NCI-H526 treated with DMSO at 0.1 percent for 48 hours (cell line): ENCODE measurements around the gene PABPC3.
A peak's percentile ranks its signal among the peaks of the same experiment; 100 is the strongest.

Experiments used
- DNase-seq: peaks from one replicate; lab custom pipeline; 2025; lab: John Stamatoyannopoulos, UW

Gene PABPC3

GRCh38 chr13:25095851-25096453, at the start of gene PABPC3:
TSS of gene PABPC3 (plus strand) at chr13:25096136. CDS start at chr13:25096199, 63 bp downstream.
- DNase-seq = no peak

- DNase-seq = peak; percentile 49
Measured at GRCh38 chr13:25046274-25046984, 49.5 kb upstream of the PABPC3 start.

GRCh38 chr13:25046985-25047511, 48.9 kb upstream of the PABPC3 start:
- peak; percentile 63 for DNase-seq

GRCh38 chr13:25051065-25051464, 44.9 kb upstream of the PABPC3 start:
- no peak for DNase-seq

- DNase-seq = no peak
Measured at GRCh38 chr13:25059166-25059565, 36.8 kb upstream of the PABPC3 start.

GRCh38 chr13:25059958-25060357, 36.0 kb upstream of the PABPC3 start:
- DNase-seq = no peak

GRCh38 chr13:25062479-25062878, 33.5 kb upstream of the PABPC3 start:
- no peak for DNase-seq

GRCh38 chr13:25064396-25064795, 31.5 kb upstream of the PABPC3 start:
- no peak for DNase-seq

GRCh38 chr13:25065974-25066770, 29.8 kb upstream of the PABPC3 start:
- no peak for DNase-seq

GRCh38 chr13:25067064-25067463, 28.9 kb upstream of the PABPC3 start:
- no peak for DNase-seq

GRCh38 chr13:25068810-25069209, 27.1 kb upstream of the PABPC3 start:
- DNase-seq = no peak

- no peak for DNase-seq
Measured at GRCh38 chr13:25069236-25069635, 26.7 kb upstream of the PABPC3 start.

GRCh38 chr13:25069911-25070310, 26.0 kb upstream of the PABPC3 start:
- no peak for DNase-seq

GRCh38 chr13:25080773-25081172, 15.2 kb upstream of the PABPC3 start:
- DNase-seq = no peak

GRCh38 chr13:25084096-25084495, 11.8 kb upstream of the PABPC3 start:
- DNase-seq = no peak

- peak; percentile 67 for DNase-seq
Measured at GRCh38 chr13:25085125-25085742, 10.7 kb upstream of the PABPC3 start.

GRCh38 chr13:25088562-25089221, 7.2 kb upstream of the PABPC3 start:
- DNase-seq = no peak

- no peak for DNase-seq
Measured at GRCh38 chr13:25097426-25097825, 1.5 kb downstream of the PABPC3 start.

- no peak for DNase-seq
Measured at GRCh38 chr13:25103711-25104110, 7.8 kb downstream of the PABPC3 start.

GRCh38 chr13:25109341-25109740, 13.4 kb downstream of the PABPC3 start:
- no peak for DNase-seq

GRCh38 chr13:25110956-25111584, 15.1 kb downstream of the PABPC3 start:
- DNase-seq = no peak
